ENCODE data around the gene ACOXL. TPM values are rescaled to one million over a fixed set of nuclear protein-coding genes. Genes with fewer than 3 reads are reported as not detected.
"Not testable (repeated sequence)": the region's sequence is repeated elsewhere in the genome, so short reads cannot be mapped to it uniquely, and the experiment has no call there.

The ACOXL gene
- total RNA-seq, 1 donor from 2014 or later = under 0.01 TPM

GRCh38 chr2:111054791-111055691, 322.7 kb downstream of the ACOXL start:
- DNase-seq (ENCODE audit: low read depth, low spot score) = no peak

- DNase-seq (ENCODE audit: low read depth, low spot score) = no peak
These were observed 323.4 kb downstream of the ACOXL start for GRCh38 chr2:111055735-111056134.

GRCh38 chr2:111057045-111057444, 324.7 kb downstream of the ACOXL start:
- no peak for DNase-seq (ENCODE audit: low read depth, low spot score)

- DNase-seq (ENCODE audit: low read depth, low spot score) = no peak
These were observed 325.3 kb downstream of the ACOXL start for GRCh38 chr2:111057721-111058120.

GRCh38 chr2:111058264-111058663, 325.9 kb downstream of the ACOXL start:
- no peak for DNase-seq (ENCODE audit: low read depth, low spot score)

- no peak for DNase-seq (ENCODE audit: low read depth, low spot score)
These were observed 328.8 kb downstream of the ACOXL start for GRCh38 chr2:111061191-111061590.

GRCh38 chr2:111062417-111062816, 330.0 kb downstream of the ACOXL start:
- DNase-seq (ENCODE audit: low read depth, low spot score) = no peak

GRCh38 chr2:111066062-111066593, 333.8 kb downstream of the ACOXL start:
- DNase-seq (ENCODE audit: low read depth, low spot score) = no peak

GRCh38 chr2:111068435-111069058, 336.2 kb downstream of the ACOXL start:
- no peak for DNase-seq (ENCODE audit: low read depth, low spot score)

- DNase-seq (ENCODE audit: low read depth, low spot score) = no peak
These were observed 337.3 kb downstream of the ACOXL start for GRCh38 chr2:111069722-111070121.

GRCh38 chr2:111071600-111072171, 339.3 kb downstream of the ACOXL start:
- peak; percentile 96 for DNase-seq (ENCODE audit: low read depth, low spot score)

GRCh38 chr2:111072220-111072871, 340.0 kb downstream of the ACOXL start:
- DNase-seq (ENCODE audit: low read depth, low spot score) = peak; percentile 94

GRCh38 chr2:111082659-111083058, 350.3 kb downstream of the ACOXL start:
- not testable (repeated sequence) for DNase-seq (ENCODE audit: low read depth, low spot score)

- no peak for DNase-seq (ENCODE audit: low read depth, low spot score)
These were observed 359.4 kb downstream of the ACOXL start for GRCh38 chr2:111091811-111092211.

- DNase-seq (ENCODE audit: low read depth, low spot score) = no peak
These were observed 362.3 kb downstream of the ACOXL start for GRCh38 chr2:111094691-111095090.

- DNase-seq (ENCODE audit: low read depth, low spot score) = no peak
These were observed 363.1 kb downstream of the ACOXL start for GRCh38 chr2:111095434-111095833.

GRCh38 chr2:111099402-111099801, 367.0 kb downstream of the ACOXL start:
- DNase-seq (ENCODE audit: low read depth, low spot score) = no peak

GRCh38 chr2:111100087-111100764, 367.9 kb downstream of the ACOXL start:
- DNase-seq (ENCODE audit: low read depth, low spot score) = no peak

- DNase-seq (ENCODE audit: low read depth, low spot score) = no peak
These were observed 368.4 kb downstream of the ACOXL start for GRCh38 chr2:111100765-111101162.

GRCh38 chr2:111101592-111101991, 369.2 kb downstream of the ACOXL start:
- DNase-seq (ENCODE audit: low read depth, low spot score) = no peak

GRCh38 chr2:111102216-111102615, 369.8 kb downstream of the ACOXL start:
- no peak for DNase-seq (ENCODE audit: low read depth, low spot score)
